Caki2 (cell line): ENCODE data around the gene CDK17. TPM values are rescaled to one million over a fixed set of nuclear protein-coding genes. Genes with fewer than 3 reads are reported as not detected.
A peak's percentile ranks its signal among the peaks of the same experiment; 100 is the strongest.
"Not testable (repeated sequence)": the region's sequence is repeated elsewhere in the genome, so short reads cannot be mapped to it uniquely, and the experiment has no call there.

ENCODE experiments used
- DNase-seq: peaks from one replicate; pipeline ENCODE4 v3.0.0-alpha.2; 2015; ENCODE audit warnings: low read depth
- in situ Hi-C: cut with HindIII; loops from 2 replicates; pipeline ENCODE4 v1.10.0; 2016; ENCODE audit warnings: low sequenced_read_pairs, low pct_unique_long_range_greater_than_20kb, mixed read lengths
- total RNA-seq: library from RNA; depleted of rRNA; stranded (reverse); fragments of >200 nt; shearing (Covaris generic); gene quantifications from 2 replicates; pipeline ENCODE4 v1.2.3, GENCODE V29; 2014; ENCODE audit warnings: low replicate concordance

CDK17 gene
- total RNA-seq, 1 experiment from 2014 or later, result 28.5 TPM

- no peak for DNase-seq
- in situ Hi-C loops, result no loop called here
Measured at GRCh38 chr12:96421014-96421413, 20.8 kb upstream of the CDK17 start.

GRCh38 chr12:96420277-96420835 lies 20.1 kb upstream of the CDK17 start:
- DNase-seq, result no peak
- in situ Hi-C loops, result no loop called here

- in situ Hi-C loops, result no loop called here
Measured at GRCh38 chr12:96419576-96420276, 19.5 kb upstream of the CDK17 start.

DNA sequence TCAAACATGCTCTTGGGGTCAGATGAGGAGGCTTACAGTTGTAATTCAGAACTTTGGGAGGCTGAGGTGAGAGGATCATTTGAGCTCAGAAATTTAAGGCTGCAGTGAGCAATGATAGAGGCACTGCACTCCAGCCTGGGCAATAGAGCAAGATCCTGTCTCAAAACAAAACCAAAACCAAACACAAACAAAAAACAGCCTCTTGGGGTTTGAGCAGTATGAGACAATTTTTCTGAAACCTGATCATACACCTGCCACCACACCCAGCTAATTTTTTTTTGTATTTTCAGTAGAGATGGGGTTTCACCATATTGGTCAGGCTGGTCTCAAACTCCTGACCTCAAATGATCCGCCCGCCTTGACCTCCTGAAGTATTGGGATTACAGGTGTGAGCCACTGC lies 17.4 kb upstream of the CDK17 start:
- in situ Hi-C loops, DNase-seq: not testable (repeated sequence)

More at GRCh38 chr12:96419576-96420276, 19.5 kb upstream of the CDK17 start:
- no peak for DNase-seq

GRCh38 chr12:96416033-96416799 lies 16.0 kb upstream of the CDK17 start:
- peak; percentile 54 for DNase-seq
- in situ Hi-C loops, result no loop called here

GRCh38 chr12:96414637-96415036 lies 14.4 kb upstream of the CDK17 start:
- in situ Hi-C loops, result no loop called here
- no peak for DNase-seq

DNA sequence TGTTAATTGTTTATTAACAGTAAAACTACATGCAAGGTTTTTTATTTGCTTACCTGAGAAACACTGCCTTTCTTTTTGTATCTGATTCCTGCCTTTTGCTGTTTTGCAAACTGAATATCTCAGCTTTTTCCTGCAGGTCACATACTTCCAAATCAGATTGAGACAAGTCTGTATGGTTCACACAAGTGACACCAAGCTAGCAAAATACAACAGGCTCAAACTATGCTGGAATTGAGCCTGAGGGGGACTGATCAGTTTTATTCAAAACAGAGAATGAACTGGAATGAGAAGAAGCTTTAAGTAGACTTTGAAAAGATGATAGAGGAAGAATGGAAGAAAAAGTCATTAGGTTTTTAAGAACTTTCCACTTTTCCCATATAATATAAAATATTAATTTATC lies 12.2 kb upstream of the CDK17 start:
- in situ Hi-C loops, result no loop called here
- DNase-seq, result no peak

DNA sequence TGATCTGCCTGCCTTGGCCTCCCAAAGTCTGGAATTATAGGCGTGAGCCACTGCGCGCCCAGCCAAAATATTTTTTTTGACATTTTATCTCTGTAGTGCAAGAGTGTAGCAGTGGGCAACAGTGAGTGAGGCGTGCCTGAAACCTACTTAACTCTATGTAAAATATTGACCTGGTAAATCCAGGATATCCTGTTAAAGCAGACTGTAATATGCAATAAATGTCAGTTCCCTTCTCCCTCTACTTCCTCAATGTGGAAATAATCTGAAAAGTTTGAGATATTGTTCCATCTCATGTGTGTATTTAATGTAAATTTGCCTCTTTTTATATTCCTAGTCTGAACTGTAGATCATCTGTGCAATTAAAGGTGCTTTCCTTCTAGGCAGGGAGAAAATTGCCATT lies 9.5 kb upstream of the CDK17 start:
- in situ Hi-C loops, result no loop called here
- DNase-seq, result no peak

GRCh38 chr12:96408993-96409392 lies 8.8 kb upstream of the CDK17 start:
- in situ Hi-C loops, result no loop called here
- no peak for DNase-seq

GRCh38 chr12:96407429-96408097 lies 7.3 kb upstream of the CDK17 start:
- DNase-seq, in situ Hi-C loops: not testable (repeated sequence)

GRCh38 chr12:96404696-96405095 lies 4.5 kb upstream of the CDK17 start:
- in situ Hi-C loops, result no loop called here

GRCh38 chr12:96403870-96404269 lies 3.6 kb upstream of the CDK17 start:
- in situ Hi-C loops, result no loop called here

More at GRCh38 chr12:96404696-96405095, 4.5 kb upstream of the CDK17 start:
- no peak for DNase-seq

GRCh38 chr12:96402522-96402921 lies 2.3 kb upstream of the CDK17 start:
- in situ Hi-C loops, result not testable (repeated sequence)

More at GRCh38 chr12:96403870-96404269, 3.6 kb upstream of the CDK17 start:
- no peak for DNase-seq

DNA sequence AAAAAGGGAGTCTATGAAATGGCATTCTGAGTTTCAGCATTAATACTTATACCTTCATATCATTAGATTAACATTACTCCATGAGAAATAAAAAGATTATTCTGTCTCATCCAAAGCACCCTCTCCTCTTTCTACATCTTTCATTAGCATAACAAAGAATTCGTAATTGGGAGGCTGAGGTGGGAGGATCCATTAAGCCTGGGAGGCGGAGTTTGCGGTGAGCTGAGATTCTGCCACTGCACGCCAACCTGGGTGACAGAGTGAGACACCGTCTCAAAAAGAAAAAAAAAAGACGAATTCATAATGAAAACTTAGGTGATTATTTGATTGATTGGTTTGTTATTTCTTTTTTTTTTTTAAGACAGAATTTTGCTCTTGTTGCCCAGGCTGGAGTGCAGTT lies 1.8 kb upstream of the CDK17 start:
- DNase-seq, result no peak
- in situ Hi-C loops, result no loop called here

More at GRCh38 chr12:96402522-96402921, 2.3 kb upstream of the CDK17 start:
- DNase-seq, result not testable (repeated sequence)

DNA sequence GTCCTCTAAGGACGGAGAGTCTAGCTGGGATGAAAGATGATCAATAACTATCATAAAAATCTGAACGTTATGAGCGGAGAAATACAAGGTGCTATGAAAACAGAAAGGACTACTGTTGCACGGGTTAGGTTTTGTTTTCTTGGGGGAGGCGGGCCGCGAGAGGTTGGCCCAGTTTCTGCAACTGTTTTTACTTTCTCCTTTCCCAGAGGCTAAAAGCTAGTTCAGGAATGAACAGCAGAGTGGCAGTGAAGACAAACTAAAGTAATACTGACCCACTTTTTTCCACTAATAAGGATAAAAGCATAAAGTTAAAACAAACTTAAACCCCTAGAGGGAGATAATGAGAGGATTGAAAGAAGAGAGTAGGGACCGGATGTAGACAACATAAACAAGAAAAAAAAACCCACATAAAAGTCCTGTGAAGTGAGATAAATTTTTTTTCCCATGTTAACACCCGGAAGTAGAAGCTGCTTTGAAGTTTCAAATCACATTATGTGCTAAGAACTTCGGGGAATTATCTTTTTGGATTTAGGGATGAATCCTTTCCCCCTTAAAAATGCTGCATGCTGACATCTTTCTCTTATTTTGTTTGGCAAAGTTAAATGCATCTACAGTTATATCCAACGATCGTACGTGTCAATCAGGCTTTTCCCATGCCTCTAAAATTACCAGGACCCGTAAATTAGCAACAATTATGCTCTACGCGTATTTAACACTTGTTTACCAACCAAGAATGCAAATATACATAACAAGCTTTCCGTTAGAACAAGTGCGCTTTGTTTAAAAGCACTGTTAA lies 1.0 kb upstream of the CDK17 start:
- DNase-seq, result peak; percentile 83
- in situ Hi-C loops, result no loop called here

DNA sequence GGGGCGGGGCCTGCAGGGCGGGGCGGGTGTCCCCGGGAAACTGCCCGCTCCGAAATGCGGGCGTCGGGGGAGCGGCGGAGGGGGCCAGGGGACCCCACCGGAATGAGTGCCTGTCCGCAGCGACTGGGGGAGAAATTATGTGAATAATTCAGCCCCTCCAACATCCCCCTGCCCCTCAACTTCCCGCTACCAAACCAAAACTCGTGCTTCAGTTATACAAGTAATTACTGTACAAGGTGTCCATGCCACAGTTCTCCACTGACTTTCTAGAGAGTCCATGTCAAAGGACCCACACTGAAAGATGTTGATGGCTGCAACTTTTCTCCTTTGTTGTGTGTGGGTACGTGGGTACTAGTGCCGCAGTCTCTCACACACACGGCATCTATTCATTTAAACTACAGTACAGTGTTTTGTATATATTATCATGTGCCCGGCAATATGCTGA lies 414 bp upstream of the CDK17 start:
- in situ Hi-C loops, result no loop called here
- DNase-seq, result peak; percentile 65

DNA sequence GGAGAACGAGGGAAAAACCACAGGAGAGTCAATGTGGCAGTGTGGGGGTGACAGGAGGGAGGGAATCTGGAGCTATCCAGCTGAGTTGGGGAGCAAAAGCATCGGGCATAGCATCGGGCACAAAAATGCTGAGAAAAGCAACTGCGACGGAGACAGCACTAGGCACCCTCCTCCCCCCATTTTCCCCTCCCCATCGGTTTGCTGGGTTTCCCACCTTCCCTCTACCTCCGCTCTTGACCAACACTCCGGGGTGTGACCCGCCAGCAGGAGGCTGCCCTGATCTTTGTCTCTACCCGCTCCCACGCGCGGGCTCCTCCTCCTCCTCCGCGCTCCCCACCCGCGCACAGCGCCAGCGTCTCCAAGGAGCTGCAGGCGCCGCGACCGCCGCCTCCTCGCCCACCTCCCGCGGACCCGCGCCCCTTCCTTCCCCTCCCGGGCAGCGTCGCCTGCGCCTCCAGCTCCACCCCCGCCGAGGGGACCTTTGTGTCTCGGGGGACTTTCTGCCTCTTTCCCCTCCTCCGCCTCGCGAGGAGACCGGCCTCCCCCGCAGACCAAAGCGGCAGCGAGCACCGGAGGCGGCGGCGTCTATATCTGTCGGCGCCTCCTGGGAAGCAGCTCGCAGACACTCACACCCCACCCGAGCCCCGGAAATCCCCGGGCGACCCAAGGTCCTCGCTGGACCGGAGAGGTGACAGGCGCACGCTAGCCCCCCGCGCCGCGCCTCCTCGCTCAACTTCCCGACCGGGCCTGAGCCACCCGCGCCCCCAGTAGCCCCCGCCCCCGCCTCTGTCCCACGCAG lies 920 bp downstream of the CDK17 start:
- in situ Hi-C loops, result no loop called here
- DNase-seq, result peak; percentile 58
